Fibroblast of mammary gland (primary cell): ENCODE results near the gene CLDN6.

Experiments used
- DNase-seq: peaks from one replicate; pipeline ENCODE4 v3.0.0-alpha.2; 2010; ENCODE audit warnings: low read depth
- H3K4me3 ChIP-seq: 2 replicates; pipeline ENCODE4 v1.5.1; 2011; ENCODE audit warnings: low read depth, mild to moderate bottlenecking, low read length, moderate library complexity; ENCODE audit not compliant: control insufficient read depth
- CTCF ChIP-seq: conservative IDR thresholded peaks from 2 replicates; pipeline ENCODE4 v1.5.1; 2011; ENCODE audit warnings: low read depth, low read length, inconsistent platforms; ENCODE audit not compliant: control insufficient read depth, insufficient read depth

The CLDN6 gene

GRCh38 chr16:2986623-2987188 lies 31.3 kb downstream of the CLDN6 start:
- no peak overlapping the region for H3K4me3 ChIP-seq

DNA sequence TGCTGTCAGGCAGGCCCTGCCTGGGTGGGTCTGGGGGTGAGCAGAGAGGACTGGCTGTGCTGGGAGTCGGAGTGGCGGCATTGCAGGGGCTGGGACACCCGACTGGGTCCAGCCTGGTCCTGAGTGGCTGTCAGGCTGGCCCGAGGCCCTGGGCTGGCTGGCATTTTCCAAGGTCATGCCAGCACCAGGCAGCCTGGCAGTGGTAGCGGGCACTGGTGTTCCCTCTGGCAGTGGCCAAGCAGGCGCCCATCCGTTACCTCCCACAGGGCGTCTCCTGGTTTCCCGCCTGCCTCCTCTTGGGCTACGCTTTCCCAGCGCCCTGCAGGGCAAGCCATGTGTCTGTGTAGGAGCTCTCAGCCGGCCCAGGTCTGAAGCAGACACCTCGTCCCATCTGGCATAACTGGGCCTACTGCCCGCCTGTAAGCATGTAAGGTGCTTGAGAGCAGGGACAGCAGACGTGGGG lies 32.1 kb downstream of the CLDN6 start:
- TF ChIP-seq CTCF, result no peak
- DNase-seq, result no peak
- no peak overlapping the region for H3K4me3 ChIP-seq

More at GRCh38 chr16:2986623-2987188, 31.3 kb downstream of the CLDN6 start:
- DNase-seq, result no peak
- TF ChIP-seq CTCF, result no peak

- no peak for TF ChIP-seq CTCF
- H3K4me3 ChIP-seq, result no peak overlapping the region
- no peak for DNase-seq
These were observed 32.5 kb downstream of the CLDN6 start for GRCh38 chr16:2985462-2985861.

DNA sequence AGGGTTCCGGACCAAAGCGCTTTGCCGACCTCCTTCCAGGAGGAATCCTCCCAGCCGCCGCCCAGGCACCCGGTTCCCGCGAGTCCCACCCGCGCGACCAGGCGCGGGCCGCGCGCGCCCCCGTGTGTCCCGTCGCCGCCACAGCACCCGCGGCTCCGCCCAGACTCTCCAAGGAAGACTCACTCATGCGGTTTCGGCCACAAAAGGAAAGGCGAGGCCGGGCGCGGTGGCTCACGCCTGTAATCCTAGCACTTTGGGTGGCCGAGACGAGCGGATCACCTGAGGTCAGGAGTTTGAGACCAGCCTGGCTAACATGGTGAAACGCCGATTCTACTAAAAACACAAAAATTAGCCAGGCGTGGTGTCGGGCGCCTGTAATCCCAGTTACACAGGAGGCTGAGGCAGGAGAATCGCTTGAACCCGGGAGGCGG lies 34.3 kb downstream of the CLDN6 start:
- peak; percentile 75 for DNase-seq

DNA sequence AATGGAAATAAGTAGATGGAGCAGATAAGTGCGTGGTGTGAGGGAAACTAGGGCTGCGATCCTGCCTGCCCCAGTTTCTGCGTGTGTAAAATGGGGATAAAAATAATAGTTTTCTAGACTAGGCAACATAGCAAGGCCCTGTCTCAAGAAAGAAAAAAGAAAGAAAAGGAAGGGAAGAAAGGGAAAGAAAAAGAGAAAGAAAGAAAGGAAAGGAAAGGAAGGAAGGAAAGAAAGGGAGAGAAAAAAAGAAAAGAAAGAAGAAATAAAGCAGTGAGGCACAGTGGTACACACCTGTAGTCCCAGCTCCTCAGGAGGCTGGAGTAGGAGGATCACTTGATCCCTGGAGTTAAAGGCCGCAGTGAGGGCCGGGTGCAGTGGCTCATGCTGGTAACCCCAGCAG lies 35.6 kb downstream of the CLDN6 start:
- TF ChIP-seq CTCF, result no peak
- no peak for DNase-seq
- no peak overlapping the region for H3K4me3 ChIP-seq

More for the DNA sequence above, 34.3 kb downstream of the CLDN6 start:
- peak overlapping the region; percentile 29 for H3K4me3 ChIP-seq
- peak; percentile 28 for TF ChIP-seq CTCF

DNA sequence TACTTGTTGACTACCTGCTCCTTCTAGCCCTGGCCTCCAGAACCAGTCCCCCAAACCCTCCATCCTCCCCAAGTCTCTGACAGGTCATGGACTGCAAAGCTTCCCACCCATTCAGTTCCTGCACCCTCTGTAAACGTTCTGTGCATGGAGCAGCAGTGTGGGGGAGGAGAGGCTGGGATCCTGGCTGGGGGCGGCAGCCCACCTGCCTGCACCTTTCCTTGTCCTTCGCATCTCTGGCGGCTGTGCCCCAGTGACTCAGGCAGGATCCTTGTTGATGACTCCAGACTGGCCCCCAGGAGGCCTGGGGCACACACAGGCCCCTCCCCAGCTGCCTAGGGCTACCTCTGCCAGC lies 36.1 kb downstream of the CLDN6 start:
- no peak for TF ChIP-seq CTCF
- no peak for DNase-seq

More for the DNA sequence above, 36.1 kb downstream of the CLDN6 start:
- H3K4me3 ChIP-seq, result no peak overlapping the region
